Muscle of leg (tissue), 16 donors: ENCODE measurements around the gene SWT1. TPM values are rescaled to one million over a fixed set of nuclear protein-coding genes. Genes with fewer than 3 reads are reported as not detected.
A peak's percentile ranks its signal among the peaks of the same experiment; 100 is the strongest.

Experiments
- DNase-seq: peaks from one replicate; pipeline ENCODE4 v3.0.0; 2013
- H3K27ac ChIP-seq: one replicate; pipeline ENCODE4 v1.5.1; 2013; ENCODE audit warnings: mild to moderate bottlenecking, low read length, control low read depth
- H3K27me3 ChIP-seq: one replicate; pipeline ENCODE4 v1.6.1; 2013; ENCODE audit warnings: low read length; ENCODE audit not compliant: control insufficient read depth, insufficient read depth
- H3K36me3 ChIP-seq: one replicate; pipeline ENCODE4 v1.6.1; 2013; ENCODE audit warnings: low read length; ENCODE audit not compliant: control insufficient read depth, insufficient read depth
- H3K4me1 ChIP-seq: one replicate; pipeline ENCODE4 v1.6.1; 2013; ENCODE audit warnings: low read length; ENCODE audit not compliant: control insufficient read depth, insufficient read depth
- H3K4me3 ChIP-seq: one replicate; pipeline ENCODE4 v1.5.1; 2013; ENCODE audit warnings: low read length, control low read depth
- H3K9me3 ChIP-seq: replicated peaks from 2 replicates; pipeline ENCODE4 v1.6.1; 2013; ENCODE audit warnings: low read depth, low read length; ENCODE audit not compliant: control insufficient read depth
- WGBS: methylation state at CpG from one replicate; pipeline ENCODE4 v1.1.5; 2013; ENCODE audit warnings: missing lambda C conversion rate; ENCODE audit not compliant: insufficient coverage; 5-methylcytosine and 5-hydroxymethylcytosine counted together
- long read RNA-seq, 11 donors: transcript quantifications; one replicate each; lab custom pipeline, GENCODE V29; 2026
- polyA plus RNA-seq, 8 donors: library from polyadenylated mRNA; unstranded; fragments of 120-200 nt; gene quantifications; one replicate each; pipeline versions ENCODE4 v1.2.1 to v1.2.3, GENCODE V29; 2013; ENCODE audit warnings: inconsistent platforms in 1 of 8, low replicate concordance in 1 of 8; ENCODE audit not compliant: insufficient read length in 8 of 8, insufficient read depth in 1 of 8
- total RNA-seq: library from RNA; stranded (reverse); fragments of 120-200 nt; gene quantifications from one replicate; pipeline ENCODE4 v1.2.4, GENCODE V29; 2013

The SWT1 gene
- total RNA-seq (9.5 TPM), polyA plus RNA-seq (1 to 10 TPM; 4.9 to 6.7 (median 5.6) TPM)
- long read RNA-seq, donor 1, partial matches to known transcripts: 0 of 1 reads
- long read RNA-seq, donor 1, other reads (novel, unspliced or antisense): 0 of 1 reads
- long read RNA-seq, donor 2: 0 reads
- long read RNA-seq, donor 3: 0 reads
- long read RNA-seq, donor 4: 0 reads
- long read RNA-seq, donor 5: 0 reads
- long read RNA-seq, donor 6: 0 reads
- long read RNA-seq, donor 7: 0 reads
- long read RNA-seq, donor 8: 0 reads
- long read RNA-seq, donor 9: 0 reads
- long read RNA-seq, donor 10, partial matches to known transcripts: 0 of 1 reads
- long read RNA-seq, donor 10, other reads (novel, unspliced or antisense): 0 of 1 reads
- long read RNA-seq, donor 11, partial matches to known transcripts: 0 of 1 reads
- long read RNA-seq, donor 11, other reads (novel, unspliced or antisense): 0 of 1 reads

- peak; percentile 100 for DNase-seq
- H3K9me3 ChIP-seq: no peaks in the 10 kb centered on the region
- H3K4me1 ChIP-seq: peaks cover 8% of the 10 kb centered on the region
- H3K27ac ChIP-seq: peak within 1 kb of the TSS; percentile 100
- WGBS: under 1% methylated on average over 45 of the region's 63 CpGs
- no peaks in the 10 kb centered on the region for H3K27me3 ChIP-seq
- H3K4me3 ChIP-seq: peak within 1 kb of the TSS; percentile 95
- peaks cover 3% of the 10 kb centered on the region for H3K36me3 ChIP-seq
Observed at GRCh38 chr1:185156854-185157598, at the start of gene SWT1, which contains the start of gene TRMT1L. Gene SWT1, plus strand, starts transcription at chr1:185157167. Its CDS starts 3,675 bp downstream, at chr1:185160842. Gene TRMT1L, minus strand, starts transcription at chr1:185156953. Its CDS starts 241 bp downstream, at chr1:185156712.

GRCh38 chr1:185108321-185108720 is 48.6 kb upstream of the SWT1 start:
- Histone ChIP-seq H3K4me3 (no peak overlapping the region), H3K36me3 (peaks cover 7% of the 10 kb centered on the region), H3K9me3 (peaks cover 14% of the 10 kb centered on the region), H3K27me3 (no peaks in the 10 kb centered on the region), H3K4me1 (no peaks in the 10 kb centered on the region), H3K27ac (no peak overlapping the region)
- no peak for DNase-seq

- peaks cover 14% of the 10 kb centered on the region for H3K9me3 ChIP-seq
- H3K4me3 ChIP-seq: no peak overlapping the region
- H3K36me3 ChIP-seq: no peaks in the 10 kb centered on the region
- no peak overlapping the region for H3K27ac ChIP-seq
- DNase-seq: no peak
- no peaks in the 10 kb centered on the region for H3K27me3 ChIP-seq
- H3K4me1 ChIP-seq: no peaks in the 10 kb centered on the region
Observed at GRCh38 chr1:185110145-185110544, 46.8 kb upstream of the SWT1 start.

- H3K36me3 ChIP-seq: no peaks in the 10 kb centered on the region
- H3K27me3 ChIP-seq: no peaks in the 10 kb centered on the region
- no peak overlapping the region for H3K4me3 ChIP-seq
- no peaks in the 10 kb centered on the region for H3K4me1 ChIP-seq
- no peak for DNase-seq
- no peak overlapping the region for H3K27ac ChIP-seq
- peaks cover 14% of the 10 kb centered on the region for H3K9me3 ChIP-seq
Observed at GRCh38 chr1:185111873-185112272, 45.1 kb upstream of the SWT1 start.

GRCh38 chr1:185112356-185112755 is 44.6 kb upstream of the SWT1 start:
- no CpG with 5 or more reads among the region's 2 CpGs for WGBS
- no peak overlapping the region for H3K27ac ChIP-seq

GRCh38 chr1:185129708-185130107 is 27.3 kb upstream of the SWT1 start:
- no peak overlapping the region for H3K4me3 ChIP-seq
- DNase-seq: no peak

More at GRCh38 chr1:185112356-185112755, 44.6 kb upstream of the SWT1 start:
- no peak overlapping the region for H3K4me3 ChIP-seq
- no peaks in the 10 kb centered on the region for H3K4me1 ChIP-seq
- no peaks in the 10 kb centered on the region for H3K36me3 ChIP-seq
- DNase-seq: peak; percentile 9
- no peaks in the 10 kb centered on the region for H3K27me3 ChIP-seq
- H3K9me3 ChIP-seq: peaks cover 14% of the 10 kb centered on the region

GRCh38 chr1:185132534-185132933 is 24.4 kb upstream of the SWT1 start:
- no CpG with 5 or more reads among the region's 1 CpG for WGBS
- peaks cover 21% of the 10 kb centered on the region for H3K36me3 ChIP-seq
- H3K27me3 ChIP-seq: no peaks in the 10 kb centered on the region
- DNase-seq: no peak
- H3K9me3 ChIP-seq: peaks cover 6% of the 10 kb centered on the region
- H3K4me3 ChIP-seq: no peak overlapping the region
- no peaks in the 10 kb centered on the region for H3K4me1 ChIP-seq
- H3K27ac ChIP-seq: no peak overlapping the region

More at GRCh38 chr1:185129708-185130107, 27.3 kb upstream of the SWT1 start:
- peaks cover 26% of the 10 kb centered on the region for H3K36me3 ChIP-seq
- peaks cover 6% of the 10 kb centered on the region for H3K9me3 ChIP-seq
- H3K27ac ChIP-seq: no peak overlapping the region
- WGBS: no CpG with 5 or more reads among the region's 2 CpGs
- H3K4me1 ChIP-seq: no peaks in the 10 kb centered on the region
- H3K27me3 ChIP-seq: no peaks in the 10 kb centered on the region

- no CpG with 5 or more reads among the region's 1 CpG for WGBS
- DNase-seq: no peak
- Histone ChIP-seq H3K4me3 (no peak overlapping the region), H3K4me1 (no peaks in the 10 kb centered on the region), H3K9me3 (peaks cover 2% of the 10 kb centered on the region), H3K27me3 (no peaks in the 10 kb centered on the region), H3K27ac (no peak overlapping the region), H3K36me3 (peaks cover 23% of the 10 kb centered on the region)
Observed at GRCh38 chr1:185137896-185138545, 18.9 kb upstream of the SWT1 start.

- Histone ChIP-seq H3K27me3 (no peaks in the 10 kb centered on the region), H3K4me3 (no peak overlapping the region), H3K4me1 (no peaks in the 10 kb centered on the region), H3K9me3 (no peaks in the 10 kb centered on the region), H3K27ac (no peak overlapping the region), H3K36me3 (peaks cover 15% of the 10 kb centered on the region)
- DNase-seq: no peak
- no CpG with 5 or more reads among the region's 4 CpGs for WGBS
Observed at GRCh38 chr1:185139246-185139645, 17.7 kb upstream of the SWT1 start.

- no peaks in the 10 kb centered on the region for H3K9me3 ChIP-seq
Observed at GRCh38 chr1:185144233-185144632, 12.7 kb upstream of the SWT1 start.

More at GRCh38 chr1:185144233-185144632, 12.7 kb upstream of the SWT1 start:
- H3K27ac ChIP-seq: no peak overlapping the region
- no peak overlapping the region for H3K4me3 ChIP-seq
- H3K36me3 ChIP-seq: peaks cover 12% of the 10 kb centered on the region
- no peak for DNase-seq
- no peaks in the 10 kb centered on the region for H3K4me1 ChIP-seq
- no peaks in the 10 kb centered on the region for H3K27me3 ChIP-seq
